Activated CD8-positive, alpha-beta memory T cell treated with anti-CD3 and anti-CD28 coated beads for 4 hours (primary cell): ENCODE results near the gene FBN1.

Source experiments
- DNase-seq, 2 donors: peaks; one replicate each; pipeline ENCODE4 v3.0.0-alpha.2; 2020; ENCODE audit warnings: low read depth in 2 of 2

The FBN1 gene

GRCh38 chr15:48469271-48469670, 176.2 kb downstream of the FBN1 start:
- no peak for DNase-seq

GRCh38 chr15:48467801-48468200, 177.7 kb downstream of the FBN1 start:
- no peak for DNase-seq

GRCh38 chr15:48466820-48467219, 178.7 kb downstream of the FBN1 start:
- DNase-seq: no peak

GRCh38 chr15:48466079-48466478, 179.4 kb downstream of the FBN1 start:
- DNase-seq: no peak

GRCh38 chr15:48465410-48465809, 180.1 kb downstream of the FBN1 start:
- DNase-seq: no peak

GRCh38 chr15:48463366-48463880, 182.1 kb downstream of the FBN1 start:
- DNase-seq: no peak

- no peak for DNase-seq
Observed at GRCh38 chr15:48462688-48463087, 182.8 kb downstream of the FBN1 start.

GRCh38 chr15:48459571-48460442, 185.7 kb downstream of the FBN1 start:
- no peak for DNase-seq

GRCh38 chr15:48458876-48459275, 186.6 kb downstream of the FBN1 start:
- DNase-seq: no peak

- DNase-seq: no peak
Observed at GRCh38 chr15:48456134-48456533, 189.4 kb downstream of the FBN1 start.

GRCh38 chr15:48451736-48452135, 193.8 kb downstream of the FBN1 start:
- no peak for DNase-seq

GRCh38 chr15:48451241-48451640, 194.3 kb downstream of the FBN1 start:
- DNase-seq: no peak

- DNase-seq: no peak
Observed at GRCh38 chr15:48449734-48450133, 195.8 kb downstream of the FBN1 start.

- DNase-seq: no peak
Observed at GRCh38 chr15:48447657-48448056, 197.9 kb downstream of the FBN1 start.

GRCh38 chr15:48447058-48447457, 198.5 kb downstream of the FBN1 start:
- no peak for DNase-seq

- no peak for DNase-seq
Observed at GRCh38 chr15:48442011-48442410, 203.5 kb downstream of the FBN1 start.

GRCh38 chr15:48440084-48440483, 205.4 kb downstream of the FBN1 start:
- DNase-seq: no peak

- no peak for DNase-seq
Observed at GRCh38 chr15:48437178-48437577, 208.3 kb downstream of the FBN1 start.

GRCh38 chr15:48435321-48435720, 210.2 kb downstream of the FBN1 start:
- no peak for DNase-seq

- no peak for DNase-seq
Observed at GRCh38 chr15:48433226-48433886, 212.2 kb downstream of the FBN1 start.

GRCh38 chr15:48432688-48433087, 212.8 kb downstream of the FBN1 start:
- no peak for DNase-seq

- no peak for DNase-seq
Observed at GRCh38 chr15:48427960-48428547, 217.5 kb downstream of the FBN1 start.

GRCh38 chr15:48427479-48427878, 218.0 kb downstream of the FBN1 start:
- no peak for DNase-seq
